ENCODE results near the gene CROCC2. TPM values are rescaled to one million over a fixed set of nuclear protein-coding genes. Genes with fewer than 3 reads are reported as not detected.

The CROCC2 gene
- total and polyA plus RNA-seq, 7 donors, result 0.01 TPM; not detected in 6

GRCh38 chr2:240953426-240954410, 47.6 kb downstream of the CROCC2 start:
- WGBS, 3 donors, result 45 to 61% (median 55%) methylated on average over 14 of the region's 14 CpGs
- no peaks in the 10 kb centered on the region for H3K9me3 ChIP-seq
- no peaks in the 10 kb centered on the region for H3K36me3 ChIP-seq (ENCODE audit: insufficient read depth in 1 of 2, low read depth in 1 of 2)
- no peak overlapping the region for H3K27ac ChIP-seq
- TF ChIP-seq CTCF (IDR thresholded peaks at IDR 0.05), result no peak
- DNase-seq (peak in 1 of 2 donors; percentile 26), ATAC-seq (no peak)
- H3K4me3 ChIP-seq, result no peak overlapping the region
- intact Hi-C loops (cut with DNase I), result no loop called here
- no peaks in the 10 kb centered on the region for H3K4me1 ChIP-seq
- H3K27me3 ChIP-seq (ENCODE audit: insufficient read depth in 3 of 3, low read length in 2 of 3), result peaks cover 0 to 5% (median 0%) of the 10 kb centered on the region in 3 donors

- H3K4me1 ChIP-seq, result no peaks in the 10 kb centered on the region
- WGBS, 3 donors, result 65 to 80% (median 72%) methylated on average over 15 of the region's 15 CpGs
- no peak overlapping the region for H3K4me3 ChIP-seq
- no peaks in the 10 kb centered on the region for H3K9me3 ChIP-seq
- TF ChIP-seq CTCF (IDR thresholded peaks at IDR 0.05), result no peak
- H3K36me3 ChIP-seq (ENCODE audit: insufficient read depth in 1 of 2, low read depth in 1 of 2), result no peaks in the 10 kb centered on the region
- H3K27ac ChIP-seq, result no peak overlapping the region
- peaks cover 0 to 5% (median 0%) of the 10 kb centered on the region in 3 donors for H3K27me3 ChIP-seq (ENCODE audit: insufficient read depth in 3 of 3, low read length in 2 of 3)
- ATAC-seq (no peak), DNase-seq (peak in 1 of 2 donors; percentile 26)
- intact Hi-C loops (cut with DNase I), result no loop called here
Measured at GRCh38 chr2:240954436-240955305, 48.5 kb downstream of the CROCC2 start.

GRCh38 chr2:240955306-240956170, 49.4 kb downstream of the CROCC2 start:
- Histone ChIP-seq H3K36me3 (ENCODE audit: insufficient read depth in 1 of 2, low read depth in 1 of 2) (no peaks in the 10 kb centered on the region), H3K27ac (no peak overlapping the region), H3K4me3 (no peak overlapping the region), H3K4me1 (no peaks in the 10 kb centered on the region), H3K27me3 (ENCODE audit: insufficient read depth in 3 of 3, low read length in 2 of 3) (peaks cover 0 to 5% (median 0%) of the 10 kb centered on the region in 3 donors), H3K9me3 (no peaks in the 10 kb centered on the region)
- no peak for ATAC-seq
- intact Hi-C loops (cut with DNase I), result no loop called here
- TF ChIP-seq CTCF (IDR thresholded peaks at IDR 0.05), result no peak
- 84 to 92% (median 85%) methylated on average over 17 of the region's 17 CpGs for WGBS, 3 donors
- DNase-seq, result peak; percentile 7 to 43

Measured in psoas muscle (tissue), 8 donors.